ENCODE measurements around the gene FBXL15. TPM values are rescaled to one million over a fixed set of nuclear protein-coding genes. Genes with fewer than 3 reads are reported as not detected.
A peak's percentile ranks its signal among the peaks of the same experiment; 100 is the strongest.
"Not testable (repeated sequence)": the region's sequence is repeated elsewhere in the genome, so short reads cannot be mapped to it uniquely, and the experiment has no call there.

FBXL15 gene
- total RNA-seq, 1 donor from 2014 or later = 14.5 TPM

- H3K27me3 Mint-ChIP-seq (ENCODE audit: insufficient read depth) = no peaks in the 10 kb centered on the region
- peaks cover 13% of the 10 kb centered on the region for H3K36me3 Mint-ChIP-seq (ENCODE audit: low read depth)
- intact Hi-C loops (cut with micrococcal nuclease) = loop anchor here (1.0 kb wide), 4 partner anchors 15 to 52 kb away; partner anchors contain the start of gene ACTR1A
- no peaks in the 10 kb centered on the region for H3K9me3 Mint-ChIP-seq
- peaks cover 33% of the 10 kb centered on the region for H3K4me1 Mint-ChIP-seq (ENCODE audit: low read depth)
- H3K4me3 Mint-ChIP-seq = peak overlapping the region; percentile 95
- DNase-seq (ENCODE audit: low spot score) = no peak
- peak overlapping the region; percentile 90 for H3K27ac Mint-ChIP-seq
Measured at GRCh38 chr10:102450124-102450373, 29.4 kb downstream of the FBXL15 start.

DNA sequence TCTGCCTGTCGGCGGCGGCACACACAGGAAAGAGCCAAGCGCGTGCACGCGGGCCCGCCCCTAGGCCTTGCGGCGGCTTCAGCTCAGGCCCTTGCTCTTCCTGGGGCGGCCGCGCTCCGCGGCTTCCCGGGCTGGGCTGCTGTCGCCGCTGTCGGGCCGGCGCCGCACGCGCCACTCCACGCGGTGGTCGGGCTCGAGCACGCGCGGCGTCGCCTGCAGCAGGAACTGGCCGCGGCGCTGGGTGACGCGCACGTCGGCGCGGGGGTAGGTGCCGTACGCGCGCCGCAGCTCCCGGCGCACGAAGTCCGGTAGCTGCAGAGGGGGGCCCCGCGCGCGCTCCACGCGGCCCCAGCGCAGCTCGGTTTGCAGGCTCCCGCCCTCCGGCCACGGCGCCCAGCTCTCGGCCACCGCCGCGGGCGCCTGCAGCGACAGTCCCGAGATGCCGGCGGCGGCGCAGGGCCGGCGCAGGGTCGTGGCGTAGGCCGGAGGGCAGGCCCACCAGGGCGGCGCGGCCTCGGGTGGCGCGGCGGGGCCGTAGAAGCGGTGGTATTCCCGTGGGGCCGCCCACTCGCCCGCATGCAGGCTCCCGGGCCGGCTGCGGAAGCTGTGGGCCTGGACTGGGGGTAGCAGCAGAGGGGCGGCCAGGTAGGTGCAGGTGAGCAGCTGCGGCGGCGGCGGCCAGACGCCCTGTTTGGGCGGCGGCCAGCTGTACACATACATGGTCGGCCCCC is 29.9 kb downstream of the FBXL15 start:
- peak overlapping the region; percentile 90 for H3K27ac Mint-ChIP-seq
- peaks cover 33% of the 10 kb centered on the region for H3K4me1 Mint-ChIP-seq (ENCODE audit: low read depth)
- peak overlapping the region; percentile 95 for H3K4me3 Mint-ChIP-seq
- peak; percentile 88 for DNase-seq (ENCODE audit: low spot score)
- intact Hi-C loops (cut with micrococcal nuclease) = loop anchor here (1.0 kb wide), 4 partner anchors 15 to 52 kb away; partner anchors contain the start of gene ACTR1A
- peaks cover 16% of the 10 kb centered on the region for H3K36me3 Mint-ChIP-seq (ENCODE audit: low read depth)
- H3K27me3 Mint-ChIP-seq (ENCODE audit: insufficient read depth) = no peaks in the 10 kb centered on the region
- no peaks in the 10 kb centered on the region for H3K9me3 Mint-ChIP-seq

GRCh38 chr10:102451105-102451969 is 30.7 kb downstream of the FBXL15 start, which contains the start of gene C10orf95:
TSS of gene C10orf95 (minus strand) at chr10:102451543. CDS start at chr10:102451093, 450 bp downstream.
- Mint-ChIP-seq H3K4me1 (ENCODE audit: low read depth) (peaks cover 33% of the 10 kb centered on the region), H3K9me3 (no peaks in the 10 kb centered on the region), H3K27me3 (ENCODE audit: insufficient read depth) (no peaks in the 10 kb centered on the region), H3K4me3 (peak within 1 kb of the TSS; percentile 95), H3K36me3 (ENCODE audit: low read depth) (peaks cover 21% of the 10 kb centered on the region), H3K27ac (peak within 1 kb of the TSS; percentile 88)
- intact Hi-C loops (cut with micrococcal nuclease) = no loop called here
- DNase-seq (ENCODE audit: low spot score) = no peak

GRCh38 chr10:102452672-102453340 is 32.2 kb downstream of the FBXL15 start:
- Mint-ChIP-seq H3K4me1 (ENCODE audit: low read depth) (peaks cover 33% of the 10 kb centered on the region), H3K27me3 (ENCODE audit: insufficient read depth) (no peaks in the 10 kb centered on the region), H3K36me3 (ENCODE audit: low read depth) (peaks cover 24% of the 10 kb centered on the region), H3K27ac (peak overlapping the region; percentile 88), H3K4me3 (peak overlapping the region; percentile 91), H3K9me3 (no peaks in the 10 kb centered on the region)
- intact Hi-C loops (cut with micrococcal nuclease) = loop anchor here (1.0 kb wide), 3 partner anchors 8 to 212 kb away; partner anchors contain the start of gene PITX3
- peak; percentile 55 for DNase-seq (ENCODE audit: low spot score)

DNA sequence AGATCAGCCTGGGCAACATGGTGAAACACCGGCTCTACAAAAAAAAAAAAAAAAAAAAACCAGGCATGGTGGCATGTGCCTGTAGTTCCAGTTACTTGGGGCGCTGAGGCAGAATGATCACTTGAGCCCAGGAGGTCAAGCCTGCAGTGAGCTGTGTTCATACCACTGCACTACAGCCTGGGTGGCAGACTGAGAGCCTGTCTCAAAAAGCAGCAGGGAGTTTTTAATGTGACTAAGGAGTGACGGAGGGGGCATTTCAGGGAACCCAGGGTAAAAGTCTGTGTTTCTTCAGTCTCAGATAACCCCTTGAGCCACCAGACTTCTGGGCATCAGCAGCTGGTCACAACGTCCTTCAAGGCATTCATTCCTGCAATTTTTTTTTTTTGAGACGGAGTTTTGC is 32.9 kb downstream of the FBXL15 start:
- Mint-ChIP-seq H3K27ac (peak overlapping the region; percentile 68), H3K36me3 (ENCODE audit: low read depth) (peaks cover 24% of the 10 kb centered on the region), H3K9me3 (no peaks in the 10 kb centered on the region), H3K4me1 (ENCODE audit: low read depth) (peaks cover 33% of the 10 kb centered on the region), H3K4me3 (no peak overlapping the region), H3K27me3 (ENCODE audit: insufficient read depth) (no peaks in the 10 kb centered on the region)
- DNase-seq (ENCODE audit: low spot score) = no peak
- intact Hi-C loops (cut with micrococcal nuclease) = loop anchor here (1.0 kb wide), 2 partner anchors 8 to 59 kb away; no protein-coding TSS in a partner anchor

- H3K4me3 Mint-ChIP-seq; H3K27ac Mint-ChIP-seq; intact Hi-C loops (cut with micrococcal nuclease); DNase-seq (ENCODE audit: low spot score); H3K27me3 Mint-ChIP-seq (ENCODE audit: insufficient read depth); H3K9me3 Mint-ChIP-seq: not testable (repeated sequence)
- H3K4me1 Mint-ChIP-seq (ENCODE audit: low read depth) = peaks cover 24% of the 10 kb centered on the region
- H3K36me3 Mint-ChIP-seq (ENCODE audit: low read depth) = peaks cover 24% of the 10 kb centered on the region
Measured at GRCh38 chr10:102454662-102455487, 34.2 kb downstream of the FBXL15 start.

DNA sequence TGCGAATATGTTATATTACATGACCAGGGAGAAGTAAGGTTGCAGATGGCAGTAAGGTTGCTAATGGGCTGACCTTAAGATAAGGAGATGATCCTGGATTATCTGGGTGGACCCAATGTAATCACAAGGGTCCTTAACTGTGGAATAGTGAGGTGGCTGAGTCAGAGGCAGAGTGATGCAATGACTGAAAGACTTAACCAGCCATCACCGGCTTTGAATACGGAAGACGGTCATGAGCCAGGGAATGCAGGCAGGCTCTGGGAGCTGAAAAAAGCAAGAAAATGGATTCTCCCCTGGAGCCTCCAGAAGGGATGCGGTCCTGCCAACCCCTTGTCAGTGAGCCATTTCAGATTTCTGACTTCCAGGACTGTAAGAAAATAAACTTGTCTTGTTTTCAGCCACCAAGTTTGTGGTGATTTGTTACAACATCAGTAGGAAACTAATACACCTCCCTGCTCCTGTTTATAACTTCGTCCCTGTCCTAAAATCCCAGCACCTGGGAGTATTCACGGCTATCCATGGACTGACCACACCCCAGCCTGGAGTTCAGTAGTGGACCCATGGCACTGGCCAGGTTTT is 35.3 kb downstream of the FBXL15 start:
- Mint-ChIP-seq H3K4me3 (no peak overlapping the region), H3K4me1 (ENCODE audit: low read depth) (peaks cover 29% of the 10 kb centered on the region), H3K36me3 (ENCODE audit: low read depth) (peaks cover 24% of the 10 kb centered on the region), H3K27ac (peak overlapping the region; percentile 18), H3K9me3 (no peaks in the 10 kb centered on the region), H3K27me3 (ENCODE audit: insufficient read depth) (no peaks in the 10 kb centered on the region)
- DNase-seq (ENCODE audit: low spot score) = no peak
- intact Hi-C loops (cut with micrococcal nuclease) = no loop called here

GRCh38 chr10:102457591-102458150 is 37.0 kb downstream of the FBXL15 start:
- Mint-ChIP-seq H3K36me3 (ENCODE audit: low read depth) (peaks cover 16% of the 10 kb centered on the region), H3K4me3 (no peak overlapping the region), H3K9me3 (no peaks in the 10 kb centered on the region), H3K27me3 (ENCODE audit: insufficient read depth) (peaks cover 1% of the 10 kb centered on the region), H3K4me1 (ENCODE audit: low read depth) (peaks cover 33% of the 10 kb centered on the region), H3K27ac (no peak overlapping the region)
- no peak for DNase-seq (ENCODE audit: low spot score)
- intact Hi-C loops (cut with micrococcal nuclease) = no loop called here

GRCh38 chr10:102458656-102459055 is 38.0 kb downstream of the FBXL15 start:
- Mint-ChIP-seq H3K4me3 (no peak overlapping the region), H3K9me3 (no peaks in the 10 kb centered on the region), H3K27ac (no peak overlapping the region), H3K4me1 (ENCODE audit: low read depth) (peaks cover 26% of the 10 kb centered on the region), H3K27me3 (ENCODE audit: insufficient read depth) (peaks cover 1% of the 10 kb centered on the region), H3K36me3 (ENCODE audit: low read depth) (peaks cover 11% of the 10 kb centered on the region)
- intact Hi-C loops (cut with micrococcal nuclease) = no loop called here
- no peak for DNase-seq (ENCODE audit: low spot score)

DNA sequence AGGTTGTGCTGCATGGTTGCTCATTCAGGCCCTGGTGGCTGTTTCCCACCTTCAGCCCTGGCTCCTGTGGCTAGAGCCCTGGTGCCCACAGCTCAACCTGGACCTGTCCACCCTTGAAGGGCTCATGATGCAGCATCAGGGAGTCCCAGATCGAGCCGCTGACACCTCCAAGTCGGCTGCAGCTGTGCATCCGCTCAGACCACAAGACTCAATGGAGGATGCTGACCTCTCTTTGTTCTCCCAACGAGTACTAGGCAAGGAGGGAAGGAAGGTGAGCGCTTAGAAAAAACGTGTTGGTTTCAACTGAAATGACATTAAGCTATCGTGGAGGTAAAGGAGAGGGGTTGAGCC is 40.2 kb downstream of the FBXL15 start:
- intact Hi-C loops (cut with micrococcal nuclease) = loop anchor here (1.0 kb wide), 6 partner anchors 8 to 216 kb away; partner anchors contain the start of genes CUEDC2, GBF1 and SUFU
- Mint-ChIP-seq H3K27me3 (ENCODE audit: insufficient read depth) (peaks cover 1% of the 10 kb centered on the region), H3K9me3 (no peaks in the 10 kb centered on the region), H3K4me1 (ENCODE audit: low read depth) (peaks cover 26% of the 10 kb centered on the region), H3K36me3 (ENCODE audit: low read depth) (peaks cover 5% of the 10 kb centered on the region), H3K4me3 (peak overlapping the region; percentile 94), H3K27ac (peak overlapping the region; percentile 87)
- DNase-seq (ENCODE audit: low spot score) = no peak

DNA sequence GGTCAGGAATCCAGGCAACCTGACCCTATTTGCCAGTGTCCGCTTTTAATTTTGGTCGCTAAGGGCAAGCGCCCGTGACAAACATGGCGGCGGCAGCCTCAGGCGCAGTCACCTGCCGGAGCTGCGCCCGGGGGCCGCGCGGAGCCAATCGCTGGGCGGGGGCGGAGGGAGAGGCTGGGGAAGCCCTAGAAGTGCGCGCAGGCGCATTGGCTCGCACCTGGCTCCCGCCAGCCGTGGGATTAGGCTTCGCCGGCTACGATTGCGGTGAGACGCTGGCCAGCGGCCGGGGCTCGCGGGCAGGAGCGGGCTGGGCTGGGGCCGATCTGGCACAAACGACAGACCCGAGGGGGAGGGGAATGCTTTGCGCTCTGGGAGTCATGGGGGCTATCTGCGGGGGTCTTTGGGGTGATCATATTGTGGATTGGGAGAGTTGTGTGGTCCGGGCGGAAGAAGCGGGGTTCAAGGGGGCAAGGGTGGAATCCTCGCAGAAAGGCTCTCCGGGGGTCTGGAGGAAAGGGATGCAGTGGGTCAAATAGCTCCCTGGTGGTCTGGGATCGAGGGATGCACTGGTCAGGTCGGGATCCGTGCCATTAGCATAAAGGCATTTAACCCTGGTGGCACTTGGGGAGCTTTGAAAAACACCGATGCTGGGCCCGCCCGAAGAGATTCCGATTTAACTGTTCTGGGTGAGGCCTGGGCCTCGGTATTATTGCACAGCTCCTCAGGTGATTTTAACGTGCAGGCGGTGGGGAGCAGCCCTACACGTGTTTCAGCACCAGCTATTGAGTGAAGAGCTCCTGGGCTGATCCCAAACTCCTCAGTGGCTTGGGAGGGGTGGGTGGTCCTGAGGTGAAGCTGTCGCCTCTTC is 40.8 kb downstream of the FBXL15 start:
- Mint-ChIP-seq H3K4me1 (ENCODE audit: low read depth) (peaks cover 26% of the 10 kb centered on the region), H3K27ac (peak overlapping the region; percentile 87), H3K36me3 (ENCODE audit: low read depth) (peaks cover 3% of the 10 kb centered on the region), H3K27me3 (ENCODE audit: insufficient read depth) (peaks cover 1% of the 10 kb centered on the region), H3K4me3 (peak overlapping the region; percentile 94), H3K9me3 (no peaks in the 10 kb centered on the region)
- peak; percentile 91 for DNase-seq (ENCODE audit: low spot score)
- intact Hi-C loops (cut with micrococcal nuclease) = loop anchor here (1.0 kb wide), 6 partner anchors 8 to 216 kb away; partner anchors contain the start of genes CUEDC2, GBF1 and SUFU
